ENCODE data around the gene QRFPR.

Gene QRFPR

DNA sequence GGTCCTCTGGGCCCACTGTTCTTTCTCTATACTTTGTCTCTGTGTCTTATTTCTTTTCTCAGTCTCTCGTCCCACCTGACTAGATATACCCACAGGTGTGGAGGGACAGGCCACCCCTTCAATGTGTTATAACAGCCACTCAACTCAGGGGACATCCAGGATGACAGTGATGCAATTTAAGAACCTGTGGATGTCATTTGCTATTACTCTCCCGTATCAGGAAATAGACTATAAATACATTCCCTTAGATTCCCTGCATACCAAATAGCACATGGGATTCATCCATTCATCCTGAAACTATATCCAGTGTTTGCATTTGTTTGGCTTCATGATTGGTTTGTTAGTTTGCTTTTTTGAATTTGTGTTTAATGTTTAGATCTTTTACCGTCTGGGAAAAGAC, 16.6 kb upstream of the QRFPR start:
- in situ Hi-C loops (cut with HindIII; ENCODE audit: low sequenced_read_pairs): no loop called here
- H3K4me3 ChIP-seq (ENCODE audit: low read depth, low read length): no peak overlapping the region
- no peak for DNase-seq (ENCODE audit: low read depth, low spot score)
- TF ChIP-seq, protein P1, sequence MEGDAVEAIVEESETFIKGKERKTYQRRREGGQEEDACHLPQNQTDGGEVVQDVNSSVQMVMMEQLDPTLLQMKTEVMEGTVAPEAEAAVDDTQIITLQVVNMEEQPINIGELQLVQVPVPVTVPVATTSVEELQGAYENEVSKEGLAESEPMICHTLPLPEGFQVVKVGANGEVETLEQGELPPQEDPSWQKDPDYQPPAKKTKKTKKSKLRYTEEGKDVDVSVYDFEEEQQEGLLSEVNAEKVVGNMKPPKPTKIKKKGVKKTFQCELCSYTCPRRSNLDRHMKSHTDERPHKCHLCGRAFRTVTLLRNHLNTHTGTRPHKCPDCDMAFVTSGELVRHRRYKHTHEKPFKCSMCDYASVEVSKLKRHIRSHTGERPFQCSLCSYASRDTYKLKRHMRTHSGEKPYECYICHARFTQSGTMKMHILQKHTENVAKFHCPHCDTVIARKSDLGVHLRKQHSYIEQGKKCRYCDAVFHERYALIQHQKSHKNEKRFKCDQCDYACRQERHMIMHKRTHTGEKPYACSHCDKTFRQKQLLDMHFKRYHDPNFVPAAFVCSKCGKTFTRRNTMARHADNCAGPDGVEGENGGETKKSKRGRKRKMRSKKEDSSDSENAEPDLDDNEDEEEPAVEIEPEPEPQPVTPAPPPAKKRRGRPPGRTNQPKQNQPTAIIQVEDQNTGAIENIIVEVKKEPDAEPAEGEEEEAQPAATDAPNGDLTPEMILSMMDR (IDR thresholded peaks at IDR 0.05; ENCODE audit: low read depth, low read length): no peak

DNA sequence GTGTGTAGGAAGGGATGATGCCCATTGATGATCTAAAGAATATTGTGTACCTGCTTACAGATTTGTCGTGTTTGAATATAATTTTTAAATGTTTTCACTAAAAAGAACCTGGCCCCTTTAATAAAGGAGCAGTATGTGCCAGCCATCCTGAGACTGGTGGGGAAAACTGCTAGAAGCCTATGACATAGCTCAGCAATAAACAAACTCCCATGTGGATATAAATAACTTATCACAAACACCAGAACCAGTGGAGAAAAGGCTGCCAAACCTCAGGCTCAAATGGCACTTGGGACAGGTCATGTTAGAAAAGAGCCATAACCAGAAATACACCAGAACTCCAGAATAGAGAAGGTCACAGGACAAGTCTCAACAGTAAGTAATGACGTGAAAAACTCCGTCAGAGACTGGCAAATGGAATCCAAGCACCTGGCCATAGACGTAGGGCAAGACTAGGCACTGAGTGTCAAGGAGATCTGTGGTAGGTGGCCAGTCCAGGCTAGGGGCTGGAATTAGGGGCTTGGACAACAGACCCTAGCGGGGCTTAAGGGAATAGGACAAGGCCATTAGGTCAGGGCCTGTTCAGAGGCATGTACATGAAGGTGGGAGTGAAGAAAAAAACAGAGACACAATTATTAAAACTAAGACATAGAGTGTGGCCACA, 11.7 kb upstream of the QRFPR start:
- TF ChIP-seq, protein P1 (IDR thresholded peaks at IDR 0.05; ENCODE audit: low read depth, low read length): no peak
- no peak for DNase-seq (ENCODE audit: low read depth, low spot score)
- in situ Hi-C loops (cut with HindIII; ENCODE audit: low sequenced_read_pairs): no loop called here
- no peak overlapping the region for H3K4me3 ChIP-seq (ENCODE audit: low read depth, low read length)

DNA sequence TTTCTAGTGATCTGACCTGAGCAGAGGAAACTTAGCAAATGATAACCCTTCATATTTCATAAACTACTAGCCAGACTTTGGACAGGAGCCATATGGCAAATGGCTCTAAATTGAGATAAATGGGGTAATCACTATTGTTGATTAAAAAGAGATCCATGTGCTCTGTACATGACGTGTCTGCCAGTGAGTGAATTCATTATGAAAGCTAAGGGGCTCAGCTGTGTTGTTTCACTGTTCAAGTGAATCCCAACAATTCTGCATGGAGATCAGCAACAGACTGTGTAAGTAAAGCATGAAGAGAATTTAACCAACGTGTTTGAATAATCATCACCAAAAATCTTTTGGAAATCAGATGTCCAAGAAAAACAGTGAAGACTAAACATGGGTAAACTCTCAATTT, 9.5 kb upstream of the QRFPR start:
- in situ Hi-C loops (cut with HindIII; ENCODE audit: low sequenced_read_pairs): no loop called here
- H3K4me3 ChIP-seq (ENCODE audit: low read depth, low read length): no peak overlapping the region
- no peak for DNase-seq (ENCODE audit: low read depth, low spot score)
- TF ChIP-seq, protein P1 (IDR thresholded peaks at IDR 0.05; ENCODE audit: low read depth, low read length): no peak

DNA sequence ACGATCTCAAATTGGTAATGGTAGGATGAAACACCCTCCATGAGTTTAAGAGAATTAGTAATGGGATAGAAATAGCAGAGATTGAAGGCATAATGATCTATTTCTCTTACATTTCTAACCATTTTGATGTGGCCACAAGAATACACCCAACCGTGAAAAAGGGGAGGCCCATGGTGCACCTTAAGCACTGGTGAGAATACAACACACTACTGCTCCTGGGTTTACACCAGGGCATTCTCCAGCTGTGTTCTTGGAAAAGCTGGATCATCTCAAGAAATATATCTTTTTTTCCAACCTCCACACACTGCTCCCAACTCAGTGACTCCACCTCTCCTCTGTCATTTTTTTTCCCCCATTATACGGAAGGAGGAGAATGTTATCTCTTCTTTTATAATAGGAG, 1.5 kb downstream of the QRFPR start:
- H3K4me3 ChIP-seq (ENCODE audit: low read depth, low read length): no peak overlapping the region
- TF ChIP-seq, protein P1 (IDR thresholded peaks at IDR 0.05; ENCODE audit: low read depth, low read length): no peak
- in situ Hi-C loops (cut with HindIII; ENCODE audit: low sequenced_read_pairs): no loop called here
- DNase-seq (ENCODE audit: low read depth, low spot score): no peak

DNA sequence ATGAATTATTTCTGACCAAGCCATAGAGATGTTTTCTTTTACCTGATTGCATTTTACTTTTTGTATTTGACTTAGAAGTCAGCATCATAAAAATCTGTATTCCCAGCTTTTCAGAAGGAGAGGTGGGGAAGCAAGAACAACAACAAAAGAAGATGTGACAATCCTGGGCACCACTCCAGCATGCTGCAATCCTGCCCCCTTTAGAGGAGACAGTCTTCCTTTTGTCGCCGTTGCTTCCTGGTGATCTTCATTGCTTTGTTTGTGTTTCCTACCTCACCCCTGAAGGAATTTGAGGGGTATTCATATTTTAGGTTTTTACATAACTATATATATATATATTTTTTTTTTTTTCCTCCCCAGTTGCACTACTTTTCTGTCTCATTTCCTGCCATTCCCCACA, 3.7 kb downstream of the QRFPR start:
- no peak for DNase-seq (ENCODE audit: low read depth, low spot score)
- no peak overlapping the region for H3K4me3 ChIP-seq (ENCODE audit: low read depth, low read length)
- in situ Hi-C loops (cut with HindIII; ENCODE audit: low sequenced_read_pairs): no loop called here
- TF ChIP-seq, protein P1 (IDR thresholded peaks at IDR 0.05; ENCODE audit: low read depth, low read length): no peak

DNA sequence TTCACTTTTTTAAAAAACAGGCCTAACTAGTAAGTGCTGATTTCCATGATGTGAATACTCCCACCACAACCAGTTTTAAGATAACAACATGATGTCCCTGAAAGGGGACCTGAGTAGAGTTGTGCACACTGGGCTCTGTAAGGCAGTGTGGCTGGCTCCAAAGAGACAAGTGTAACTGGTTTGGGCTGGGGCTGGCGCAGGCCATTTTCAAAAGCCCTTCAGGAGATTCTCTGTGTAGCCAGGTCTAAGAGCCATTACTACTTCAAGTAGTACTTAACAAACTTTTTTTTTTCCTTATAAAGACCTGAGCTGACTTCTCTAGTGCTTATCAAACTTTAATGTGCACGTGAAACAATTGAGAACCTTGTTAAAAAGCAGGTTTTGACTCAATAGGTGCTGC, 4.3 kb downstream of the QRFPR start:
- in situ Hi-C loops (cut with HindIII; ENCODE audit: low sequenced_read_pairs): no loop called here
- TF ChIP-seq, protein P1 (IDR thresholded peaks at IDR 0.05; ENCODE audit: low read depth, low read length): no peak
- H3K4me3 ChIP-seq (ENCODE audit: low read depth, low read length): no peak overlapping the region
- no peak for DNase-seq (ENCODE audit: low read depth, low spot score)

Data from astrocyte of the spinal cord (primary cell).